22Rv1 (cell line): ENCODE data around the gene ARFGAP2.

Experiments used
- CTCF ChIP-seq: fragments of 450-650 bp; IDR thresholded peaks from 2 replicates; pipeline ENCODE4 v1.5.1; 2017; ENCODE audit warnings: mild to moderate bottlenecking
- ZFX ChIP-seq: fragments of 450-650 bp; IDR thresholded peaks from 2 replicates; pipeline ENCODE4 v1.6.1; 2017; ENCODE audit warnings: antibody characterized with exemption, borderline replicate concordance

GRCh38 chr11:47188259-47188658 is 11.6 kb upstream of the ARFGAP2 start:
- no peak for TF ChIP-seq CTCF
- no peak for TF ChIP-seq ZFX
